ENCODE data around the gene BET1. TPM values are rescaled to one million over a fixed set of nuclear protein-coding genes. Genes with fewer than 3 reads are reported as not detected.

Gene BET1
- total and polyA plus RNA-seq, 2 of the 8 experiments (the other 6 are each of a cell fraction or from before 2014, with no cell fraction given): 20.6 to 31.7 TPM

- no peak overlapping the region for H3K27ac ChIP-seq (ENCODE audit: low read depth, low read length)
- CTCF ChIA-PET (ENCODE audit: partially characterized antibody): interaction anchor here (1.3 kb wide), 1 partner anchor 40 kb away, joined by 4 read pairs; no protein-coding TSS in a partner anchor
- H3K79me2 ChIP-seq (ENCODE audit: control insufficient read depth in 1 of 2, insufficient read depth in 2 of 2, low read length in 2 of 2): no peaks in the 10 kb centered on the region
- H3K14ac ChIP-seq (ENCODE audit: insufficient read length): no peak overlapping the region
- H2AK5ac ChIP-seq (ENCODE audit: low read depth, low read length): no peak overlapping the region
- no peaks in the 10 kb centered on the region for H3K79me1 ChIP-seq (ENCODE audit: low read depth, low read length)
- H2BK120ac ChIP-seq (replicated peaks; ENCODE audit: low read depth, low read length): no peak overlapping the region
- no peak overlapping the region for H3K4ac ChIP-seq (replicated peaks; ENCODE audit: insufficient read length, low read depth, low read length)
- no peaks in the 10 kb centered on the region for H3K9me3 ChIP-seq (ENCODE audit: insufficient read depth in 2 of 2, low read depth in 1 of 2, low read length in 1 of 2)
- no peak overlapping the region for H3K18ac ChIP-seq (ENCODE audit: extremely low read depth, low read length)
- H3K4me3 ChIP-seq (ENCODE audit: extremely low read depth in 1 of 4, insufficient read depth in 2 of 4, low read depth in 3 of 4, low read length in 4 of 4): no peak overlapping the region
- H4K91ac ChIP-seq (replicated peaks; ENCODE audit: insufficient read length, low read length): no peak overlapping the region
- no peak overlapping the region for H2BK20ac ChIP-seq (ENCODE audit: low read length)
- H4K20me1 ChIP-seq (replicated peaks in 1 of 2; ENCODE audit: control insufficient read depth in 1 of 2, insufficient read depth in 2 of 2, low read length in 2 of 2): no peaks in the 10 kb centered on the region
- POLR2A ChIA-PET (ENCODE audit: partially characterized antibody): no interaction called here
- no peaks in the 10 kb centered on the region for H3K36me3 ChIP-seq (ENCODE audit: control insufficient read depth in 2 of 4, insufficient read depth in 4 of 4, low read length in 3 of 4)
- WGBS, 2 experiments (ENCODE audit: extremely low coverage in 1 of 2, insufficient coverage in 1 of 2, insufficient read length in 1 of 2, insufficient replicate concordance in 2 of 2, low coverage in 1 of 2, low lambda C conversion rate in 2 of 2, missing lambda C conversion rate in 1 of 2): 87% methylated on average over 6 of the region's 6 CpGs; no CpG with 5 or more reads in 1 of the 2 experiments
- H2AFZ ChIP-seq (ENCODE audit: low read length): no peak overlapping the region
- H3K27me3 ChIP-seq (replicated peaks in 1 of 4; ENCODE audit: control insufficient read depth in 3 of 4, extremely low read depth in 1 of 4, insufficient read depth in 3 of 4, low read length in 3 of 4): no peaks in the 10 kb centered on the region
- no peaks in the 10 kb centered on the region for H3K23me2 ChIP-seq (ENCODE audit: low read depth, low read length)
- H2BK5ac ChIP-seq (ENCODE audit: low read depth, low read length): no peak overlapping the region
- no peak overlapping the region for H2BK12ac ChIP-seq (ENCODE audit: low read depth, low read length)
- FAIRE-seq: no peak
- H3K4me1 ChIP-seq (replicated peaks in 1 of 4; ENCODE audit: control insufficient read depth in 3 of 4, insufficient read depth in 4 of 4, low read length in 3 of 4): peaks cover 0 to 5% (median 1%) of the 10 kb centered on the region in 4 experiments; a peak in 2 of 7 replicates
- H3K4me2 ChIP-seq (ENCODE audit: insufficient read depth in 1 of 2, low read depth in 2 of 2, low read length in 2 of 2): no peak overlapping the region
- H2BK15ac ChIP-seq (ENCODE audit: low read length): no peak overlapping the region
- H3K23ac ChIP-seq (ENCODE audit: insufficient read length): no peak overlapping the region
- H4K5ac ChIP-seq (ENCODE audit: insufficient read length, low read depth, low read length): no peak overlapping the region
- DNase-seq (ENCODE audit: low read depth in 1 of 2, low spot score in 2 of 2): no peak
- no peak overlapping the region for H4K8ac ChIP-seq (ENCODE audit: extremely low read depth, insufficient read depth, low read length)
- no peak overlapping the region for H3K9ac ChIP-seq (replicated peaks in 1 of 4; ENCODE audit: extremely low read depth in 1 of 4, low read depth in 3 of 4, low read length in 3 of 4)
- H3K56ac ChIP-seq (replicated peaks; ENCODE audit: insufficient read length, low read depth, low read length): no peak overlapping the region
- no peak for TF ChIP-seq NRF1 (IDR thresholded peaks at IDR 0.05; ENCODE audit: low read depth, low read length)
- TF ChIP-seq TBP (IDR thresholded peaks at IDR 0.05; ENCODE audit: low read depth, low read length): no peak
- TF ChIP-seq KDM5A (IDR thresholded peaks at IDR 0.05; ENCODE audit: low read length): no peak
- TF ChIP-seq EZH2 (IDR thresholded peaks at IDR 0.05; ENCODE audit: low read depth, low read length, severe bottlenecking): no peak
- no peak for TF ChIP-seq EP300 (IDR thresholded peaks at IDR 0.05; ENCODE audit: borderline replicate concordance in 1 of 2, low read depth in 2 of 2, low read length in 2 of 2)
- TF ChIP-seq CEBPB (IDR thresholded peaks at IDR 0.05; ENCODE audit: low read depth, low read length): no peak
- no peak for TF ChIP-seq RAD21 (IDR thresholded peaks at IDR 0.05 in 1 of 2, conservative IDR thresholded peaks at IDR 0.05 in 1 of 2; ENCODE audit: low read depth in 2 of 2, low read length in 2 of 2)
- TF ChIP-seq MAFK (IDR thresholded peaks at IDR 0.05; ENCODE audit: low read depth, low read length): no peak
- no peak for TF ChIP-seq TEAD4 (IDR thresholded peaks at IDR 0.05; ENCODE audit: low read depth, low read length)
- no peak for TF ChIP-seq E2F6 (IDR thresholded peaks at IDR 0.05)
- no peak for TF ChIP-seq POU5F1 (IDR thresholded peaks at IDR 0.05; ENCODE audit: low read depth, low read length)
- no peak for TF ChIP-seq EGR1 (IDR thresholded peaks at IDR 0.05; ENCODE audit: borderline replicate concordance, low read depth, low read length)
These were observed 32.0 kb downstream of the BET1 start for GRCh38 chr7:93972029-93972725.
